Left hindlimb (tissue), 1 donor: Measurements from ENCODE around the gene FEZ2.
"Not testable (repeated sequence)": the region's sequence is repeated elsewhere in the genome, so short reads cannot be mapped to it uniquely, and the experiment has no call there.

Source experiments
- DNase-seq: peaks from one replicate; pipeline ENCODE4 v3.0.0-alpha.2; 2018

FEZ2 gene

GRCh38 chr2:36597532-36598377, at the start of gene FEZ2:
TSS of gene FEZ2 (minus strand) at chr2:36598168. CDS start at chr2:36598142, 26 bp downstream.
- DNase-seq: peak; percentile 90

- DNase-seq: no peak
Measured at GRCh38 chr2:36634981-36635597, 37.1 kb upstream of the FEZ2 start.

GRCh38 chr2:36633470-36634092, 35.6 kb upstream of the FEZ2 start:
- DNase-seq: no peak

GRCh38 chr2:36626756-36627155, 28.8 kb upstream of the FEZ2 start:
- no peak for DNase-seq

GRCh38 chr2:36626071-36626470, 28.1 kb upstream of the FEZ2 start:
- no peak for DNase-seq

- no peak for DNase-seq
Measured at GRCh38 chr2:36625304-36625703, 27.3 kb upstream of the FEZ2 start.

GRCh38 chr2:36620321-36620720, 22.4 kb upstream of the FEZ2 start:
- no peak for DNase-seq

- DNase-seq: no peak
Measured at GRCh38 chr2:36618381-36618780, 20.4 kb upstream of the FEZ2 start.

GRCh38 chr2:36616947-36617346, 19.0 kb upstream of the FEZ2 start:
- DNase-seq: no peak

- peak; percentile 41 for DNase-seq
Measured at GRCh38 chr2:36615222-36615621, 17.3 kb upstream of the FEZ2 start.

- no peak for DNase-seq
Measured at GRCh38 chr2:36613801-36614200, 15.8 kb upstream of the FEZ2 start.

GRCh38 chr2:36611316-36611990, 13.5 kb upstream of the FEZ2 start:
- DNase-seq: no peak

- DNase-seq: no peak
Measured at GRCh38 chr2:36609507-36609906, 11.5 kb upstream of the FEZ2 start.

- no peak for DNase-seq
Measured at GRCh38 chr2:36607947-36608346, 10.0 kb upstream of the FEZ2 start.

- DNase-seq: no peak
Measured at GRCh38 chr2:36606925-36607324, 9.0 kb upstream of the FEZ2 start.

- DNase-seq: no peak
Measured at GRCh38 chr2:36605273-36605672, 7.3 kb upstream of the FEZ2 start.

- not testable (repeated sequence) for DNase-seq
Measured at GRCh38 chr2:36603629-36604028, 5.7 kb upstream of the FEZ2 start.

- no peak for DNase-seq
Measured at GRCh38 chr2:36597003-36597531, 901 bp downstream of the FEZ2 start.

- DNase-seq: no peak
Measured at GRCh38 chr2:36596397-36596796, 1.6 kb downstream of the FEZ2 start.

- no peak for DNase-seq
Measured at GRCh38 chr2:36594849-36595248, 3.1 kb downstream of the FEZ2 start.

- DNase-seq: no peak
Measured at GRCh38 chr2:36589230-36589630, 8.7 kb downstream of the FEZ2 start.

- DNase-seq: no peak
Measured at GRCh38 chr2:36587556-36587955, 10.4 kb downstream of the FEZ2 start.

- DNase-seq: no peak
Measured at GRCh38 chr2:36587101-36587500, 10.9 kb downstream of the FEZ2 start.
